ENCODE measurements around the gene SUSD2. TPM values are rescaled to one million over a fixed set of nuclear protein-coding genes. Genes with fewer than 3 reads are reported as not detected.

Gene SUSD2
- polyA plus RNA-seq, 1 donor (not counting 4 experiments of a cell fraction or from before 2014, with no cell fraction given) = 0.01 TPM

GRCh38 chr22:24159650-24160049, 21.6 kb upstream of the SUSD2 start:
- Histone ChIP-seq H3K4me1 (ENCODE audit: control insufficient read depth, extremely low read depth, insufficient read depth, low read length) (peaks cover 18% of the 10 kb centered on the region), H3K27ac (ENCODE audit: control insufficient read depth, insufficient read depth, low read length) (no peak overlapping the region), H3K4me2 (ENCODE audit: control insufficient read depth, extremely low read depth, insufficient read depth, low read depth, low read length) (no peak overlapping the region), H3K9ac (ENCODE audit: control insufficient read depth, extremely low read depth, insufficient read depth, low read length) (no peak overlapping the region), H3K4me3 (ENCODE audit: control insufficient read depth in 2 of 3, extremely low read depth in 1 of 3, insufficient read depth in 2 of 3, low read depth in 1 of 3, low read length in 3 of 3) (no peak overlapping the region), H3K9me1 (ENCODE audit: control insufficient read depth, extremely low read depth, insufficient read depth, low read length) (peaks cover 3% of the 10 kb centered on the region), H3K79me2 (ENCODE audit: control insufficient read depth, insufficient read depth, low read length) (no peaks in the 10 kb centered on the region), H2AFZ (ENCODE audit: control insufficient read depth, low read length) (no peak overlapping the region), H3K9me3 (ENCODE audit: control insufficient read depth, low read depth, low read length) (no peaks in the 10 kb centered on the region), H3K36me3 (ENCODE audit: control insufficient read depth in 2 of 2, extremely low read depth in 1 of 2, insufficient read depth in 2 of 2, low read length in 2 of 2) (peaks cover 0 to 7% of the 10 kb centered on the region in 2 experiments), H4K20me1 (ENCODE audit: control insufficient read depth, extremely low read depth, insufficient read depth, low read length) (peaks cover 18% of the 10 kb centered on the region), H3K27me3 (ENCODE audit: control insufficient read depth, extremely low read depth, insufficient read depth, low read length) (no peaks in the 10 kb centered on the region)
- no peak for FAIRE-seq
- dilution Hi-C loops (cut with MboI; ENCODE audit: extremely low pct_ligation_motif_present, low sequenced_read_pairs) = no loop called here
- DNase-seq (ENCODE audit: low read depth, low spot score) = no peak
- TF ChIP-seq CTCF (optimal IDR thresholded peaks at IDR 0.05 in 1 of 3, IDR thresholded peaks at IDR 0.05 in 1 of 3, conservative IDR thresholded peaks at IDR 0.05 in 1 of 3; ENCODE audit: extremely low read depth in 1 of 3, insufficient read depth in 2 of 3, low read length in 3 of 3) = no peak
- TF ChIP-seq EZH2 (IDR thresholded peaks at IDR 0.05; ENCODE audit: low read length) = no peak

- no peak for FAIRE-seq
- no peaks in the 10 kb centered on the region for H3K79me2 ChIP-seq (ENCODE audit: control insufficient read depth, insufficient read depth, low read length)
- H3K9ac ChIP-seq (ENCODE audit: control insufficient read depth, extremely low read depth, insufficient read depth, low read length) = no peak overlapping the region
- dilution Hi-C loops (cut with MboI; ENCODE audit: extremely low pct_ligation_motif_present, low sequenced_read_pairs) = no loop called here
- H3K4me2 ChIP-seq (ENCODE audit: control insufficient read depth, extremely low read depth, insufficient read depth, low read depth, low read length) = no peak overlapping the region
- H3K27ac ChIP-seq (ENCODE audit: control insufficient read depth, insufficient read depth, low read length) = no peak overlapping the region
- peaks cover 13% of the 10 kb centered on the region for H4K20me1 ChIP-seq (ENCODE audit: control insufficient read depth, extremely low read depth, insufficient read depth, low read length)
- peaks cover 3 to 7% of the 10 kb centered on the region in 2 experiments for H3K36me3 ChIP-seq (ENCODE audit: control insufficient read depth in 2 of 2, extremely low read depth in 1 of 2, insufficient read depth in 2 of 2, low read length in 2 of 2)
- H3K4me1 ChIP-seq (ENCODE audit: control insufficient read depth, extremely low read depth, insufficient read depth, low read length) = peaks cover 14% of the 10 kb centered on the region
- no peak for TF ChIP-seq EZH2 (IDR thresholded peaks at IDR 0.05; ENCODE audit: low read length)
- no peak for TF ChIP-seq CTCF (optimal IDR thresholded peaks at IDR 0.05 in 1 of 3, IDR thresholded peaks at IDR 0.05 in 1 of 3, conservative IDR thresholded peaks at IDR 0.05 in 1 of 3; ENCODE audit: extremely low read depth in 1 of 3, insufficient read depth in 2 of 3, low read length in 3 of 3)
- H3K4me3 ChIP-seq (ENCODE audit: control insufficient read depth in 2 of 3, extremely low read depth in 1 of 3, insufficient read depth in 2 of 3, low read depth in 1 of 3, low read length in 3 of 3) = no peak overlapping the region
- no peaks in the 10 kb centered on the region for H3K9me3 ChIP-seq (ENCODE audit: control insufficient read depth, low read depth, low read length)
- no peaks in the 10 kb centered on the region for H3K27me3 ChIP-seq (ENCODE audit: control insufficient read depth, extremely low read depth, insufficient read depth, low read length)
- peaks cover 3% of the 10 kb centered on the region for H3K9me1 ChIP-seq (ENCODE audit: control insufficient read depth, extremely low read depth, insufficient read depth, low read length)
- DNase-seq (ENCODE audit: low read depth, low spot score) = no peak
- H2AFZ ChIP-seq (ENCODE audit: control insufficient read depth, low read length) = no peak overlapping the region
Observed at GRCh38 chr22:24160546-24160945, 20.7 kb upstream of the SUSD2 start.

Measured in keratinocyte (primary cell).